ENCODE measurements around the gene RAI14.

- TF ChIP-seq, protein P1, sequence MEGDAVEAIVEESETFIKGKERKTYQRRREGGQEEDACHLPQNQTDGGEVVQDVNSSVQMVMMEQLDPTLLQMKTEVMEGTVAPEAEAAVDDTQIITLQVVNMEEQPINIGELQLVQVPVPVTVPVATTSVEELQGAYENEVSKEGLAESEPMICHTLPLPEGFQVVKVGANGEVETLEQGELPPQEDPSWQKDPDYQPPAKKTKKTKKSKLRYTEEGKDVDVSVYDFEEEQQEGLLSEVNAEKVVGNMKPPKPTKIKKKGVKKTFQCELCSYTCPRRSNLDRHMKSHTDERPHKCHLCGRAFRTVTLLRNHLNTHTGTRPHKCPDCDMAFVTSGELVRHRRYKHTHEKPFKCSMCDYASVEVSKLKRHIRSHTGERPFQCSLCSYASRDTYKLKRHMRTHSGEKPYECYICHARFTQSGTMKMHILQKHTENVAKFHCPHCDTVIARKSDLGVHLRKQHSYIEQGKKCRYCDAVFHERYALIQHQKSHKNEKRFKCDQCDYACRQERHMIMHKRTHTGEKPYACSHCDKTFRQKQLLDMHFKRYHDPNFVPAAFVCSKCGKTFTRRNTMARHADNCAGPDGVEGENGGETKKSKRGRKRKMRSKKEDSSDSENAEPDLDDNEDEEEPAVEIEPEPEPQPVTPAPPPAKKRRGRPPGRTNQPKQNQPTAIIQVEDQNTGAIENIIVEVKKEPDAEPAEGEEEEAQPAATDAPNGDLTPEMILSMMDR (IDR thresholded peaks at IDR 0.05; ENCODE audit: poor library complexity) = no peak
- TF ChIP-seq EZH2phosphoT487 (IDR thresholded peaks at IDR 0.05; ENCODE audit: low read depth, severe bottlenecking, unreplicated experiment) = no peak
These were observed 225.1 kb downstream of the RAI14 start for GRCh38 chr5:34881246-34881645.
